ENCODE results near the gene EIF3A.

DNA sequence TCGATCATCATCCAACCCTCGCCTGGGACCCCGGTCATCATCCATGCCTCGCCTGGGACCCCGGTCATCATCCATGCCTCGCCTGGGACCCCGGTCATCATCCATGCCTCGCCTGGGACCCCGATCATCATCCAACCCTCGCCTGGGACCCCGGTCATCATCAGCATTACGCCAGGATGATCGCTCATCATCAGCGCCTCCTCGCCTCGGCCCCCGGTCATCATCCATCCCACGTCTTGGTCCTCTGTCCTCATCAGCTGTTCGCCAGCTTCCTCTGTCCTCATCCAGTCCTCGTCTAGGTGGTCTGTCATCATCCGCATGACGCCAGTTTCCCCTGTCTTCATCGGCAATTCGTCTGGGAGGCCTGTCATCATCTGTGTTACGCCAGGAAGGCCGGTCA is 38.4 kb downstream of the EIF3A start:
- no peak for TF ChIP-seq BHLHE40 (IDR thresholded peaks at IDR 0.05; ENCODE audit: borderline replicate concordance)
- no peak for TF ChIP-seq TARDBP (IDR thresholded peaks at IDR 0.05)
- TF ChIP-seq NFRKB (IDR thresholded peaks at IDR 0.05) = no peak
- no peak for TF ChIP-seq FOXM1 (IDR thresholded peaks at IDR 0.05; ENCODE audit: borderline replicate concordance)
- no peak for TF ChIP-seq SP1 (IDR thresholded peaks at IDR 0.05)
- no peak for TF ChIP-seq SUZ12 (IDR thresholded peaks at IDR 0.05)
- TF ChIP-seq LEF1 (IDR thresholded peaks at IDR 0.05; ENCODE audit: borderline replicate concordance) = no peak
- no peak for TF ChIP-seq FOXK2 (IDR thresholded peaks at IDR 0.05)
- TF ChIP-seq FOXA1 (IDR thresholded peaks at IDR 0.05) = no peak
- TF ChIP-seq L3MBTL2 (conservative IDR thresholded peaks at IDR 0.05) = no peak
- TF ChIP-seq HDGF (IDR thresholded peaks at IDR 0.05; ENCODE audit: borderline replicate concordance) = no peak
- TF ChIP-seq, protein P1, sequence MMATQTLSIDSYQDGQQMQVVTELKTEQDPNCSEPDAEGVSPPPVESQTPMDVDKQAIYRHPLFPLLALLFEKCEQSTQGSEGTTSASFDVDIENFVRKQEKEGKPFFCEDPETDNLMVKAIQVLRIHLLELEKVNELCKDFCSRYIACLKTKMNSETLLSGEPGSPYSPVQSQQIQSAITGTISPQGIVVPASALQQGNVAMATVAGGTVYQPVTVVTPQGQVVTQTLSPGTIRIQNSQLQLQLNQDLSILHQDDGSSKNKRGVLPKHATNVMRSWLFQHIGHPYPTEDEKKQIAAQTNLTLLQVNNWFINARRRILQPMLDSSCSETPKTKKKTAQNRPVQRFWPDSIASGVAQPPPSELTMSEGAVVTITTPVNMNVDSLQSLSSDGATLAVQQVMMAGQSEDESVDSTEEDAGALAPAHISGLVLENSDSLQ (IDR thresholded peaks at IDR 0.05) = no peak
- no peak for TF ChIP-seq ELF4 (IDR thresholded peaks at IDR 0.05)
- no peak for TF ChIP-seq ARNT (IDR thresholded peaks at IDR 0.05)
